ENCODE results near the gene ZNF629.

ZNF629 gene

GRCh38 chr16:30766206-30766932 lies 20.6 kb downstream of the ZNF629 start:
- DNase-seq: no peak

GRCh38 chr16:30764816-30765465 lies 22.1 kb downstream of the ZNF629 start:
- DNase-seq: no peak

GRCh38 chr16:30764086-30764485 lies 22.9 kb downstream of the ZNF629 start:
- no peak for DNase-seq

GRCh38 chr16:30762991-30763725 lies 23.8 kb downstream of the ZNF629 start:
- DNase-seq: no peak

GRCh38 chr16:30761928-30762902 lies 24.8 kb downstream of the ZNF629 start, which contains the start of the genes CFAP119 and RNF40:
Gene CFAP119 (minus strand): TSS chr16:30762062. CDS start chr16:30761748, 314 bp downstream.
Gene RNF40 (plus strand): TSS chr16:30762322. CDS start chr16:30762546, 224 bp downstream.
- DNase-seq: peak; percentile 86

GRCh38 chr16:30761427-30761927 lies 25.5 kb downstream of the ZNF629 start:
- DNase-seq: no peak

GRCh38 chr16:30760577-30761426 lies 26.2 kb downstream of the ZNF629 start:
- DNase-seq: no peak

- DNase-seq: no peak
These were observed 26.9 kb downstream of the ZNF629 start for GRCh38 chr16:30760001-30760559.

- no peak for DNase-seq
These were observed 28.0 kb downstream of the ZNF629 start for GRCh38 chr16:30758988-30759491.

- DNase-seq: no peak
These were observed 29.7 kb downstream of the ZNF629 start for GRCh38 chr16:30757316-30757715.

GRCh38 chr16:30756781-30757100 lies 30.3 kb downstream of the ZNF629 start:
- no peak for DNase-seq

GRCh38 chr16:30755955-30756780 lies 30.8 kb downstream of the ZNF629 start:
- no peak for DNase-seq

GRCh38 chr16:30753596-30753995 lies 33.4 kb downstream of the ZNF629 start:
- DNase-seq: no peak

- DNase-seq: no peak
These were observed 36.0 kb downstream of the ZNF629 start for GRCh38 chr16:30750876-30751465.

- no peak for DNase-seq
These were observed 36.8 kb downstream of the ZNF629 start for GRCh38 chr16:30750201-30750600.

- no peak for DNase-seq
These were observed 38.2 kb downstream of the ZNF629 start for GRCh38 chr16:30748634-30749445.

GRCh38 chr16:30747799-30748633 lies 39.0 kb downstream of the ZNF629 start, which contains the start of gene PHKG2:
Gene PHKG2 (plus strand): TSS chr16:30748425. CDS start chr16:30748821, 396 bp downstream.
- peak; percentile 95 for DNase-seq

All from NCI-H1048 (cell line).